ENCODE data around the gene TXNDC11.

The TXNDC11 gene

GRCh38 chr16:11630046-11630767 lies 112.5 kb downstream of the TXNDC11 start:
- Histone ChIP-seq H3K27ac (ENCODE audit: insufficient read depth in 1 of 2, low read depth in 1 of 2, low read length in 2 of 2, poor library complexity in 1 of 2, severe bottlenecking in 2 of 2) (no peak overlapping the region), H3K4me3 (ENCODE audit: control insufficient read depth in 1 of 7, extremely low read depth in 1 of 7, insufficient read depth in 4 of 7, low read depth in 2 of 7, low read length in 6 of 7) (peak overlapping the region in 1 of 7 experiments; percentile 13), H3K4me1 (ENCODE audit: control extremely low read depth in 1 of 4, control insufficient read depth in 4 of 4, insufficient read depth in 4 of 4, low read length in 3 of 4) (peaks cover 11 to 62% (median 51%) of the 10 kb centered on the region in 4 experiments), H3K9me3 (ENCODE audit: control extremely low read depth in 1 of 5, control insufficient read depth in 4 of 5, insufficient read depth in 2 of 5, low read depth in 1 of 5, low read length in 4 of 5) (no peaks in the 10 kb centered on the region), H3K27me3 (replicated peaks in 2 of 5; ENCODE audit: control insufficient read depth in 4 of 5, insufficient read depth in 5 of 5, low read length in 4 of 5) (no peaks in the 10 kb centered on the region), H3K36me3 (ENCODE audit: control insufficient read depth in 4 of 4, insufficient read depth in 4 of 4, low read length in 3 of 4) (no peaks in the 10 kb centered on the region)
- POLR2A ChIA-PET = interaction anchor here (1.1 to 1.4 kb wide), 4 partner anchors 10 to 43 kb away, joined by 3 to 8 read pairs (median 5); partner anchors contain the start of gene LITAF
- WGBS (ENCODE audit: insufficient coverage) = 71% methylated on average over 11 of the region's 12 CpGs
- peak in 1 of 3 donors; percentile 54 for DNase-seq
- CTCF ChIA-PET = interaction anchor here (0.8 to 1.6 kb wide), 9 partner anchors 10 to 219 kb away, joined by 3 to 8 read pairs (median 3); no protein-coding TSS in a partner anchor
